ENCODE measurements around the gene ATP13A1.

GRCh38 chr19:19627621-19628500 lies 35.6 kb downstream of the ATP13A1 start, which contains the start of gene LPAR2:
- TF ChIP-seq EZH2phosphoT487 (IDR thresholded peaks at IDR 0.05; ENCODE audit: borderline replicate concordance, low read depth, low read length) (no peak), CTCF (conservative IDR thresholded peaks at IDR 0.05; ENCODE audit: low read length) (no peak; the same call in 1 of the 2 replicates)
